GM11168 (cell line): ENCODE results near the gene IL1RN.

Experiments used
- in situ Hi-C: fragments of 300-500 bp; cut with MboI; formaldehyde crosslinking; loops from one replicate; pipeline ENCODE4 v1.12.0; 2022; ENCODE audit warnings: low sequenced_read_pairs; ENCODE audit not compliant: unreplicated experiment

Gene IL1RN

GRCh38 chr2:113149553-113150257 is 22.3 kb downstream of the IL1RN start:
- in situ Hi-C loops, result no loop called here

DNA sequence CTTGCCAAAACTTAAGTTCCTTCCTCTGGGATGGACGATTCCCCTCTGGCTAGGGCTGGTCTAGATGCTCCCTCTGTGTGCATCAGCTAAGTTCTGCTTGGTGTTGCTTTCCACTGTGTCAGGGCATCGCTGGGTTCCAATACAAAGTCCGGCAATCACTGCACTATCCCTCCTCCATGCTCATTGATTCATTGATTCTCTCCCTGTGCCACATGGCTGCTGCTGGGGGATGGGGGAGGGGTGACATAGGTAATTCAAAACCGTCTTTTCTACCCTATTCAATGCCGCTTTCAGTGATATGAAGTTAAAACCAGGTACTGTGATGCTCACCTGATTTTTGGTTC is 22.8 kb downstream of the IL1RN start:
- in situ Hi-C loops, result no loop called here

DNA sequence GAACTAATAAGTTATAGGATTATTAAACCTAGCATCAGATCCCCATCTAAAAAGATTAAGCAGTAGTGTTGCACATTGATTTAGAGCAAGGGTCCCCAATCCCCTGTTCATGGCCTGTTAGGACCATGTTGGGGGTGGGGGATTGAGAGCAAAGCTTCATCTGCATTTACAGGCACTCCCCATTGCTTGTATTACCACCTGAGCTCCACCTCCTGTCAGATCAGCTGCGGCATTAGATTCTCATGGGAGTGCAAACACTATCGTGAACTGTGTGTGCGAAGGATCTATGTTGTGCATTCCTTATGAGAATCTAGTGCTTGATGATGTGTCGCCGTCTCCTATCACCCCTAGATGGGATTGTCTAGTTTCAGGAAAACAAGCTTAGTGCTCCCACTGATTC is 27.9 kb downstream of the IL1RN start:
- in situ Hi-C loops, result no loop called here

GRCh38 chr2:113156278-113157117 is 29.1 kb downstream of the IL1RN start:
- in situ Hi-C loops, result no loop called here

DNA sequence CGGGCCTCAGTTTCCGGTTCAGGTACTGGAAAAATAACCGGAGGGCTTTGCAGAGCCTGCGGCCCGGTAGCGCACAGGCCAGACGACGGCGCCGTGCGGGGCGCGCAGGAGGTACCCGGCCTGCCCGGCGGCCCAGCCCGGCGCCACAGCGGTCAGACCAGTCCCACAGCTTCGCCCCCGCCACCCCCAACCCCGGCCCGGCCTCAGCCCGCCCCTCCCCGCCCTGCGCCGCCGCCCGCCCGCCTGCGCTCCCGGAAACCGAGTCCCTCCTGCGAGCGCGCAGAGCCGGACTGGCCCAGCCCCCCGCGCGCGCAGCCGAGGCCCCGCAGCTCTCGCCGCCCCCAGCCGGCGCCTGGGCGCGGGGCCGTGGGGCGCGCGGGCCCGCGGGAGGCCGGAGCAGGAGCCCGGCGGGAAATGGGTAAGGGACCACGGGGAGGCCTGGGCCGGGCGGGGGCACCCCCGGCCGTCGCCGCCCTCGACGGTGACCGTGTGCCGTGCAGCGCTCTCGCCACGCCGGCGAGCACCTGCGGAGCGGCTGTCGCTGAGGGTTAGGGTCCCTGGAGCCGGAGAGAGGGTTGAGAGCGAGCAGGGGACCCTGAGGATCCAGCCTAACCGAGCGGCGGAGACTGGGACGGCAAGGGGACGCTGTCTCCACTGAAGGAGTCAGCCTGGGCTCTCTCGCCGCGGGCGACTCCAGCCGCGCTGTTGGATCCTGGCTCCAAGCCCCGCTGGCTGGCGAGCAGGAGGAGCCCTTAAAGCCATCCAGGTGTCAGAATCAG is 29.9 kb downstream of the IL1RN start:
- in situ Hi-C loops, result no loop called here

DNA sequence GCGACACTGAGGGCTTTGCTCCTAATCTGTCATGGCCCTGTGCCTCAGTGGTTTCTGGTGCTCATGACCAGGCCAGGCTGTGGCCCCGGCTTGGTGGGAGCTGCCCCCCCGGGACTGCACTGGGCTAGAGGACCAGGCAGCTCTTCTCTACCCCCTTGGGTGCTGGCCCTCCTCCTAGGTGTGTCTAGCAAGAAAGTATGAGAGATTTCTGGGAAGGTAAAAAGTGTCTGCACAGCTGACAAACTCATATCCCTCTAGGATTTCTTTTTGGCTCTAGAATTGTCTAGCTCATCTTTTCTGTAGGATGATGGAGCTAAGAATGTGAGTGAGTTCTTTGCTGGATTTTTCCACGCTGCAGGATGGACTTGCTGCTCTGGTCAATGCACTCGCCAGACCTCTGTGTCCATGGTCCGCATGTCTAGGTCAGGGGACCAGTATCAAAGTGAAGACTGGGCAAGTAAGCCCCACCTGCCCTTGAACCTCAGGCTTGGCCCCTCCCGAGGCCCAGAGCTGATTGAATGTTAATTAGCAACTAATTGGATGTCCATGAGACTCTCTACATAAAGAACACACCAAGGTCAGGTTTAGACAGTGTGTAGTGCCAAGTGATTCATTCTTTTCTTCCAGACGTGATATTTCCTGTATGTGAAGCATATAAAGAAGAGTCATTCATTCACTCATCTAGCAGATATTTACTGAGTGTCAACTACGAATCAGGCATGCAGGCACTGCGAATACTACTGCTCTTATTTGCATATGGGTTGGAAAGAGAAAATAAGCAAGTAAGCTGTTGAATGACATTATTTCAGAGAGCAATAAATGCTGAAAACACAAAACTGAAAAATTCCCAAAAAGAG is 30.7 kb downstream of the IL1RN start:
- in situ Hi-C loops, result no loop called here

- in situ Hi-C loops, result no loop called here
Measured at GRCh38 chr2:113158884-113159553, 31.6 kb downstream of the IL1RN start.

DNA sequence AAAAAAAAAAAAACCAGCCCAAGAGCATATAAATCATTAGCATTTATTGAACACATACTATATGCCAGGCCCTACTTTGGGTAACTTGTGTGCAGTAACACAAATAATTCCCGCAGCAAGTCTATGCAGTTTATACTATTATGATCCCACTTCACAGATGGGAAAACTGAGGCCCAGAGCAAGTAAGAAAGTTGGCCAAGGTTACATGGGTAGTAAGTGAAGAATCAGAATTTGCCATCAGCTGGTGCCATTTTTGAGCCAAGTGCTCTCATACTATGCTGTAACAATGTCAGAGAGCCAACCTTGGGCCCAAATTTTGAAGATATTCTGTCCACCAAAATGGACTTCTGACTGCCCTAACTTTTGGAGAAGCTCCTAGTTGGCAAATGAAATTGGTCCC is 32.9 kb downstream of the IL1RN start:
- in situ Hi-C loops, result no loop called here

GRCh38 chr2:113160962-113161361 is 33.6 kb downstream of the IL1RN start:
- in situ Hi-C loops, result no loop called here

GRCh38 chr2:113162173-113162572 is 34.8 kb downstream of the IL1RN start:
- in situ Hi-C loops, result no loop called here

- in situ Hi-C loops, result no loop called here
Measured at GRCh38 chr2:113162869-113163268, 35.5 kb downstream of the IL1RN start.

DNA sequence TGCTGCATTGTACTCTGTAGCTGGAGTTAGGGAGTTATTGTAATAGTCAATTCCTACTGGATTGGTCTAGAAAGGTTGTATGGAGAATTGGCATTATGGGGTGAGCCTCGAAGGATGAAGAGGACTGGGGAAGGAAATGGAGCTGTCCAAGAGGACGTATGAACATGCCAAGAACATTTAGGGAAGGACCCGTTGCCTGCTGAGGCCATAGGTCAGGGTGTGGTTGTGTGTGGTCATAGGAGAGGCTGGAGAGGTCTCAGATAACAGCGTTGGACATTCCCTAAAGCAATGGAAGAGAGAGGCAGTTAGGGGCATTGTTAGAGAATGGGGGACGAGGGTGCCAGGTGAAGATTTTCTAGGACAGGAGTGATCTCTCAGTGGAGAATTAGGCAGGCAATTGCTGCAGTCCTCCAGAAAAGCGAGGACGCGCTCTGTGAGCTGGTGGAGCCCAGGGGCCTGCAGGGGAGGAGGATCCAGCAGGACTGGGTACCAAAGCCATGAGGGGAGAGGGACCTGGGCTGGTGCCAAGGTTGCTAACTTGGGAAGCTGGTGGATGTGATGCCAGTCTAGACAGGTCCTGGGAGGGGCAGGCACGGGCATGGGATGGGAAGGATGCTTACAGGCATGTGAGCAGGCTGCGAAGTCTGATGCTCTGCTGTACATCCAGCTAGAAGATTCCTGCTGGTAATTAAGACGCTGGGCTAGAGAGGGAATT is 37.0 kb downstream of the IL1RN start:
- in situ Hi-C loops, result no loop called here

DNA sequence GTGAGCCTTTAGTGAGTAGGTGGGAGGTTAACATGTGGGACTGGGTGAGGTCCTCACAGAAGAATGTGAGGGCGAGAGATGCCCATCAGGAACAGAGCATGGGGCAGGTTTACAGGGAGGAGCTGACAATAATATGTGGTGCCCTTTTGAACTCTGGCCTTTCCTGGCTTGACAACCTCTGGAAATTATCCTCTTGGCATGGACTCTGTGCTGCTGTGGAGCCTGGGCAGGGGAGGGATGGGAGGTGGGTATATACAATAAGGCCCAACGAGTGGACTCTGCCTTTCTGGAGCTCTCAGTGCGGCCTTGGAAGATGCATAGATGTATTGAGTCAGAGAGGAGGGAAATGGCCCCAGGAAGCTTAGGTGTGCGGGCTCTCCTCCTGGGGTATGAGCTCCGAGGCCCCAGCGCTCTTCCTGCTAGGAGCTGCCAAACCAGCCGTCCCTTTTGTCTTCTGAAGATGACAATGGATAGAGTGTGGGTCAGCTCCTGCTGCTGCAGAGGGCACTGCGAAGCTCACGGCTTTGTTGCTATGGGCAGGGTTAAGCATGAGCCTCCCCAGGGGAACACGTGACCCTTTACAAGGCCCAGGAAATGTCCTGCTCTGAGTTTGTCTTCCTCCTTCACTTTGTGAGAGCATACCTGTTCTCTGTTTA is 37.7 kb downstream of the IL1RN start:
- in situ Hi-C loops, result no loop called here

DNA sequence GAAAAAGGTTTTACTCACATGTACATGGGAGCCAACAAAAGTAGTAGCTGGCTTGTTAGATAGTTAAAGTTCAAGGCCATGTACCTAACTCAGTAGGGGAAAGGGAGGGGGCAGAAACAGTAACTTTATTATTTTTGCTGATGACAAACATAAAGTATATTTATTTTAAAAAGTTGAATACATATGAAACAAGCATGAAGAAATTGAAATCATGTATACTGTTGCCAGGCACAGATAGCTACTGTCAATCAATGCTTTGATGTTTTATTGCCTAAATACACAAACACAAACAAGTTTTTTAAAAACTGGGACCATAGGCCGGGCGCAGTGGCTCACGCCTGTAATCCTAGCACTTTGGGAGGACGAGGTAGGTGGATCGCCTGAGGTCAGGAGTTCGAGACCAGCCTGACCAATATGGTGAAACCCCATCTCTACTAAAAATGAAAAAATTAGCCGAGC is 38.8 kb downstream of the IL1RN start:
- in situ Hi-C loops, result no loop called here

DNA sequence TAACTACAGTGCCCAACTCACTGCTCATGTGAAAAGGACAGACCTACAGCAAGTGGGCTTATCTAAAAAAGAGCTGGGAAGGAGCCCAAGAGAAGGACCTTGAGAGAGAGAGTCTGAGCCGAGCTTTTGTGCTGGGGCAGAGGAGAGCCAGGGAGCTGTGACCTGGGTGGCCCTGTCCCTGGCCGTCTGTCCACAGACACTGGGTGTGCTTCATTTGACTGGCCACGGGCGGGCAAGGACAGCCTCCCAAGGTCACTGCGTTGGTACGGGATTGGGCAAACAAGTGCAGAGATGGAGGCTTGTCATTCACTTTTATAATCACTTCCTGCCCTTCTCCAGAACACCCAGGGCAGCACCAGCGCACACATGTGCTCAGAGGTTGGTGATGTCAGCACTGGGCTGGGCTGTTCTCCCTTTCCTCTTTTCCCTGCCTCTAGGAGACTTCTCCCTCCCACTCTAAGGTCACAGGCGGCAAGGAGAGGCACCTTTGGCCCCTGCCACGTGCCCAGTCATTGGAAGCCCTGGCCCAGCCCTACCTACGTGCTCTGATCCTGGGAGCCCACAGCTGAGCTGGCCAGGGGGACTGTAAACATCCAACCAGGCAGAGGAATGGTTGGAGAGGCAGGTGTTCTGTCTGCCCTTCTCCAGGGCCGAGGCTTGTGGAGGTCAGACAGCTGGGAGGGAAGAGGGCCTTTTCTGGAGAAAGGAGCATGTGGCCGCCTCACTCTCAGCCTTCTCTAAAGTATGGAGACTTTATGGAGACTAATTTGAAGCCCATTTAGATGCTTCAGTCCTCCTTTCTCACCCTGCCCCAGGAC is 39.9 kb downstream of the IL1RN start:
- in situ Hi-C loops, result no loop called here

DNA sequence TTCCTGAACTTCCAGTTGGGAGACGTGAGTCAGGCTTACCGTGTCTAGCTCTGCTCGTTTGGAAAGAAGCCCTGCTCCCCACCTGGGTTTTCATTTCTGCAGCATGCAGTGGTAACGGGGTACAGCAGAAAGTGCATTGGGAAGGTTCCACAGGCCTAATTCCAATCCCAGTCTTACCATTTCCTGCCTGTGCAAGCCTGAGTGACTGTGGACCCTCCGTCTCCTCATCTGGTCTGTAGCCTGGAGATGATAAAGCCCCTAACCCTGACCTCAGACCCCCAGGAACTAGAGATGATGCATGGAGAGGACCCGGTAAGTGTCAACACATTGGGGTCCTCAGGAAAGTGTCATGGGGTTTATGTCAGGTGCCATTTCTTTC is 40.6 kb downstream of the IL1RN start:
- in situ Hi-C loops, result no loop called here

- in situ Hi-C loops, result no loop called here
Measured at GRCh38 chr2:113169002-113169530, 41.7 kb downstream of the IL1RN start.
